ENCODE results near the gene OR2S2.

GRCh38 chr9:35965011-35965410 is 7.1 kb upstream of the OR2S2 start:
- no peak for TF ChIP-seq CTCF (IDR thresholded peaks at IDR 0.05)
- no peak for TF ChIP-seq POLR2AphosphoS5 (IDR thresholded peaks at IDR 0.05; ENCODE audit: low read depth, low read length)
- no peak for TF ChIP-seq REST (IDR thresholded peaks at IDR 0.05; ENCODE audit: insufficient read depth in 1 of 2, low read depth in 2 of 2, low read length in 1 of 2)
- no peak for TF ChIP-seq TCF7L2 (IDR thresholded peaks at IDR 0.05; ENCODE audit: low read depth, low read length)
